Measurements from ENCODE around the gene STAM. TPM values are rescaled to one million over a fixed set of nuclear protein-coding genes. Genes with fewer than 3 reads are reported as not detected.

The STAM gene
- 10 to 100 TPM in 3 of 4 donors, 1 to 10 TPM in 1; 8.4 to 17.2 (median 10.8) TPM for polyA plus RNA-seq
- long read RNA-seq, donor 1, partial matches to known transcripts: 0 of 5 reads
- long read RNA-seq, donor 1, other reads (novel, unspliced or antisense): 0 of 5 reads
- long read RNA-seq, donor 2, partial matches to known transcripts: 0 of 1 reads
- long read RNA-seq, donor 2, other reads (novel, unspliced or antisense): 0 of 1 reads
- long read RNA-seq, donor 3, partial matches to known transcripts: 0 of 2 reads
- long read RNA-seq, donor 3, other reads (novel, unspliced or antisense): 0 of 2 reads
- long read RNA-seq, donor 4, partial matches to known transcripts: 0 of 1 reads
- long read RNA-seq, donor 4, other reads (novel, unspliced or antisense): 0 of 1 reads
- long read RNA-seq, donor 5: 0 reads
- long read RNA-seq, donor 6, partial matches to known transcripts: 0 of 2 reads
- long read RNA-seq, donor 6, other reads (novel, unspliced or antisense): 0 of 2 reads
- long read RNA-seq, donor 7: 0 reads
- long read RNA-seq, donor 8, partial matches to known transcripts: 0 of 1 reads
- long read RNA-seq, donor 8, other reads (novel, unspliced or antisense): 0 of 1 reads
- long read RNA-seq, donor 9: 0 reads
- long read RNA-seq, donor 10, transcript STAM-202 (14 exons, 2,972 nt): major isoform, 5 of 5 reads
- long read RNA-seq, donor 10, partial matches to known transcripts: 0 of 5 reads
- long read RNA-seq, donor 10, other reads (novel, unspliced or antisense): 0 of 5 reads

- Histone ChIP-seq H3K27ac (ENCODE audit: low read depth in 1 of 3, low read length in 2 of 3) (peak within 1 kb of the TSS; percentile 91 to 100 (median 97)), H3K4me1 (ENCODE audit: control insufficient read depth in 3 of 3, insufficient read depth in 2 of 3, low read depth in 1 of 3, low read length in 2 of 3) (peaks cover 5 to 14% (median 5%) of the 10 kb centered on the region in 3 donors), H3K27me3 (ENCODE audit: control insufficient read depth in 3 of 3, insufficient read depth in 3 of 3, low read length in 3 of 3) (no peaks in the 10 kb centered on the region), H3K9me3 (ENCODE audit: control insufficient read depth in 2 of 2, insufficient read depth in 1 of 2, low read depth in 1 of 2, low read length in 1 of 2) (peaks cover 0 to 3% of the 10 kb centered on the region in 2 donors), H3K36me3 (ENCODE audit: control insufficient read depth in 3 of 3, insufficient read depth in 2 of 3, low read depth in 1 of 3, low read length in 3 of 3) (peaks cover 0 to 4% (median 2%) of the 10 kb centered on the region in 3 donors), H3K4me3 (ENCODE audit: low read depth in 1 of 3, low read length in 3 of 3) (peak within 1 kb of the TSS; percentile 59 to 97 (median 79))
- FAIRE-seq: no peak
- peak; percentile 85 to 97 for DNase-seq
- 0% methylated on average over 32 to 37 of the region's 37 CpGs for WGBS, 3 donors
Observed at GRCh38 chr10:17643755-17644484, at the start of gene STAM. TSS of gene STAM (plus strand) at chr10:17644151. CDS start at chr10:17644340, 189 bp downstream.

- 78 to 87% (median 81%) methylated on average over 3 of the region's 3 CpGs for WGBS, 3 donors
- DNase-seq (no peak), FAIRE-seq (no peak)
- no peaks in the 10 kb centered on the region for H3K27me3 ChIP-seq (ENCODE audit: control insufficient read depth in 3 of 3, insufficient read depth in 3 of 3, low read length in 3 of 3)
- H3K9me3 ChIP-seq (ENCODE audit: control insufficient read depth in 2 of 2, insufficient read depth in 1 of 2, low read depth in 1 of 2, low read length in 1 of 2): no peaks in the 10 kb centered on the region
- H3K4me1 ChIP-seq (ENCODE audit: control insufficient read depth in 3 of 3, insufficient read depth in 2 of 3, low read depth in 1 of 3, low read length in 2 of 3): no peaks in the 10 kb centered on the region
- no peak overlapping the region for H3K4me3 ChIP-seq (ENCODE audit: low read depth in 1 of 3, low read length in 3 of 3)
- H3K36me3 ChIP-seq (ENCODE audit: control insufficient read depth in 3 of 3, insufficient read depth in 2 of 3, low read depth in 1 of 3, low read length in 3 of 3): no peaks in the 10 kb centered on the region
- no peak overlapping the region for H3K27ac ChIP-seq (ENCODE audit: low read depth in 1 of 3, low read length in 2 of 3)
Observed at GRCh38 chr10:17597386-17597785, 46.6 kb upstream of the STAM start.

GRCh38 chr10:17599089-17599488, 44.9 kb upstream of the STAM start:
- H3K4me1 ChIP-seq (ENCODE audit: control insufficient read depth in 3 of 3, insufficient read depth in 2 of 3, low read depth in 1 of 3, low read length in 2 of 3): no peaks in the 10 kb centered on the region
- H3K9me3 ChIP-seq (ENCODE audit: control insufficient read depth in 2 of 2, insufficient read depth in 1 of 2, low read depth in 1 of 2, low read length in 1 of 2): no peaks in the 10 kb centered on the region
- H3K36me3 ChIP-seq (ENCODE audit: control insufficient read depth in 3 of 3, insufficient read depth in 2 of 3, low read depth in 1 of 3, low read length in 3 of 3): no peaks in the 10 kb centered on the region
- no peak overlapping the region for H3K4me3 ChIP-seq (ENCODE audit: low read depth in 1 of 3, low read length in 3 of 3)
- FAIRE-seq: no peak
- no peak overlapping the region for H3K27ac ChIP-seq (ENCODE audit: low read depth in 1 of 3, low read length in 2 of 3)
- WGBS, 3 donors: 64 to 66% (median 65%) methylated on average over 8 of the region's 8 CpGs
- peak in 1 of 2 donors; percentile 8 for DNase-seq
- H3K27me3 ChIP-seq (ENCODE audit: control insufficient read depth in 3 of 3, insufficient read depth in 3 of 3, low read length in 3 of 3): no peaks in the 10 kb centered on the region

GRCh38 chr10:17605936-17606335, 38.0 kb upstream of the STAM start:
- WGBS, 3 donors: 86 to 88% (median 88%) methylated on average over 6 of the region's 6 CpGs
- FAIRE-seq (no peak), DNase-seq (no peak)
- Histone ChIP-seq H3K9me3 (ENCODE audit: control insufficient read depth in 2 of 2, insufficient read depth in 1 of 2, low read depth in 1 of 2, low read length in 1 of 2) (no peaks in the 10 kb centered on the region), H3K4me1 (ENCODE audit: control insufficient read depth in 3 of 3, insufficient read depth in 2 of 3, low read depth in 1 of 3, low read length in 2 of 3) (no peaks in the 10 kb centered on the region), H3K4me3 (ENCODE audit: low read depth in 1 of 3, low read length in 3 of 3) (no peak overlapping the region), H3K27me3 (ENCODE audit: control insufficient read depth in 3 of 3, insufficient read depth in 3 of 3, low read length in 3 of 3) (no peaks in the 10 kb centered on the region), H3K27ac (ENCODE audit: low read depth in 1 of 3, low read length in 2 of 3) (no peak overlapping the region), H3K36me3 (ENCODE audit: control insufficient read depth in 3 of 3, insufficient read depth in 2 of 3, low read depth in 1 of 3, low read length in 3 of 3) (no peaks in the 10 kb centered on the region)

- DNase-seq (no peak), FAIRE-seq (no peak)
- Histone ChIP-seq H3K36me3 (ENCODE audit: control insufficient read depth in 3 of 3, insufficient read depth in 2 of 3, low read depth in 1 of 3, low read length in 3 of 3) (no peaks in the 10 kb centered on the region), H3K9me3 (ENCODE audit: control insufficient read depth in 2 of 2, insufficient read depth in 1 of 2, low read depth in 1 of 2, low read length in 1 of 2) (no peaks in the 10 kb centered on the region), H3K4me3 (ENCODE audit: low read depth in 1 of 3, low read length in 3 of 3) (no peak overlapping the region), H3K27me3 (ENCODE audit: control insufficient read depth in 3 of 3, insufficient read depth in 3 of 3, low read length in 3 of 3) (no peaks in the 10 kb centered on the region), H3K27ac (ENCODE audit: low read depth in 1 of 3, low read length in 2 of 3) (no peak overlapping the region), H3K4me1 (ENCODE audit: control insufficient read depth in 3 of 3, insufficient read depth in 2 of 3, low read depth in 1 of 3, low read length in 2 of 3) (no peaks in the 10 kb centered on the region)
- 18 to 61% (median 43%) methylated on average over 3 of the region's 3 CpGs for WGBS, 3 donors
Observed at GRCh38 chr10:17606547-17607040, 37.4 kb upstream of the STAM start.

- Histone ChIP-seq H3K9me3 (ENCODE audit: control insufficient read depth in 2 of 2, insufficient read depth in 1 of 2, low read depth in 1 of 2, low read length in 1 of 2) (no peaks in the 10 kb centered on the region), H3K4me1 (ENCODE audit: control insufficient read depth in 3 of 3, insufficient read depth in 2 of 3, low read depth in 1 of 3, low read length in 2 of 3) (no peaks in the 10 kb centered on the region), H3K4me3 (ENCODE audit: low read depth in 1 of 3, low read length in 3 of 3) (no peak overlapping the region), H3K27ac (ENCODE audit: low read depth in 1 of 3, low read length in 2 of 3) (no peak overlapping the region), H3K36me3 (ENCODE audit: control insufficient read depth in 3 of 3, insufficient read depth in 2 of 3, low read depth in 1 of 3, low read length in 3 of 3) (no peaks in the 10 kb centered on the region), H3K27me3 (ENCODE audit: control insufficient read depth in 3 of 3, insufficient read depth in 3 of 3, low read length in 3 of 3) (no peaks in the 10 kb centered on the region)
- WGBS, 3 donors: 26 to 54% (median 41%) methylated on average over 2 of the region's 2 CpGs
- FAIRE-seq (no peak), DNase-seq (peak in 1 of 2 donors; percentile 4)
Observed at GRCh38 chr10:17607060-17607459, 36.9 kb upstream of the STAM start.

GRCh38 chr10:17607603-17608332, 36.2 kb upstream of the STAM start:
- H3K4me1 ChIP-seq (ENCODE audit: control insufficient read depth in 3 of 3, insufficient read depth in 2 of 3, low read depth in 1 of 3, low read length in 2 of 3): no peaks in the 10 kb centered on the region
- 56 to 61% (median 58%) methylated on average over 9 of the region's 9 CpGs for WGBS, 3 donors
- H3K27me3 ChIP-seq (ENCODE audit: control insufficient read depth in 3 of 3, insufficient read depth in 3 of 3, low read length in 3 of 3): no peaks in the 10 kb centered on the region
- DNase-seq (peak; percentile 51 to 60), FAIRE-seq (no peak)
- no peaks in the 10 kb centered on the region for H3K36me3 ChIP-seq (ENCODE audit: control insufficient read depth in 3 of 3, insufficient read depth in 2 of 3, low read depth in 1 of 3, low read length in 3 of 3)
- H3K9me3 ChIP-seq (ENCODE audit: control insufficient read depth in 2 of 2, insufficient read depth in 1 of 2, low read depth in 1 of 2, low read length in 1 of 2): no peaks in the 10 kb centered on the region
- H3K4me3 ChIP-seq (ENCODE audit: low read depth in 1 of 3, low read length in 3 of 3): no peak overlapping the region
- H3K27ac ChIP-seq (ENCODE audit: low read depth in 1 of 3, low read length in 2 of 3): no peak overlapping the region
